AG04450 (cell line): ENCODE data around the gene ARHGAP19. TPM values are rescaled to one million over a fixed set of nuclear protein-coding genes. Genes with fewer than 3 reads are reported as not detected.

Source experiments
- CTCF ChIA-PET: fragments of 300-600, 350-600 bp; formaldehyde crosslinking; extraction: SDS; loops from one replicate; lab custom pipeline; 2022; ENCODE audit warnings: antibody characterized with exemption, inconsistent platforms; lab: Charles Lee
- POLR2A ChIA-PET: fragments of 350-600 bp; formaldehyde crosslinking; extraction: SDS; loops from one replicate; lab custom pipeline; 2021; ENCODE audit warnings: antibody characterized with exemption, inconsistent platforms; lab: Yijun Ruan, JAX
- DNase-seq: peaks from one replicate; pipeline ENCODE4 v3.0.0-alpha.2; 2011; ENCODE audit warnings: low read depth, low spot score
- H3K27ac ChIP-seq: one replicate; pipeline ENCODE4 v1.5.1; 2012; ENCODE audit warnings: low read depth, low read length, control low read depth
- H3K27me3 ChIP-seq: one replicate; pipeline ENCODE4 v1.6.0; 2012; ENCODE audit warnings: low read length; ENCODE audit not compliant: control insufficient read depth, insufficient read depth
- H3K4me3 ChIP-seq: 2 replicates; pipeline ENCODE4 v1.5.1; 2011; ENCODE audit warnings: mild to moderate bottlenecking, low read depth, low read length, control low read depth
- H3K9me3 ChIP-seq: 2 replicates; pipeline ENCODE4 v1.5.1; 2012; ENCODE audit warnings: low read length; ENCODE audit not compliant: control insufficient read depth, insufficient read depth
- CTCF ChIP-seq: IDR thresholded peaks from 2 replicates; pipeline ENCODE4 v1.5.1; 2011; ENCODE audit warnings: low read depth, low read length, control low read depth, inconsistent platforms
- polyA plus RNA-seq: library from polyadenylated mRNA; depleted of rRNA; stranded (reverse); fragments of >200 nt; gene quantifications from 2 replicates; pipeline ENCODE4 v1.2.3, GENCODE V29; 2011

ARHGAP19 gene
- polyA plus RNA-seq, 1 experiment = 8.6 TPM

GRCh38 chr10:97333601-97334369 lies 41.3 kb upstream of the ARHGAP19 start:
- peak overlapping the region; percentile 75 for H3K4me3 ChIP-seq
- H3K9me3 ChIP-seq = no peaks in the 10 kb centered on the region
- peaks cover 30% of the 10 kb centered on the region for H3K27me3 ChIP-seq
- H3K27ac ChIP-seq = peak overlapping the region; percentile 68
- 0 out of 2 replicates have a peak, but pooled peaks have one; percentile 1 for TF ChIP-seq CTCF
- no peak for DNase-seq
- ChIA-PET CTCF (interaction anchor here (0.7 to 2.7 kb wide), 10 partner anchors 10 to 261 kb away, joined by 3 to 35 read pairs (median 8); partner anchors contain the start of gene FRAT1), POLR2A (interaction anchor here (0.6 to 3.3 kb wide), 5 partner anchors 14 to 349 kb away, joined by 3 to 18 read pairs (median 3); partner anchors contain the start of gene FRAT1)

DNA sequence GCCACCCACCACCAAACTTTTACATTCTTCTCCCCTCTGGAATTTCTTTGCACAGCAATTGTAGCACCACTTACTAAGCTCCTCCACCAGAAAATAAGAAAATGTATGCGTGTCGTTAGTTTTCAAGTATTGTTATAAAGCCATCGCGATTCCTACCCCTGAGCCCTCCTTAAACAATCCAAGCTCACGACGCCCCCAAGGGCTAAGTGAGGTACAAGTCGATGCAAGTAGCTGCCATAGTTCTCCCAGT lies 40.8 kb upstream of the ARHGAP19 start:
- Histone ChIP-seq H3K27ac (peak overlapping the region; percentile 87), H3K27me3 (peaks cover 28% of the 10 kb centered on the region), H3K9me3 (no peaks in the 10 kb centered on the region), H3K4me3 (peak overlapping the region; percentile 75)
- TF ChIP-seq CTCF = peak; percentile 23; the same call in 1 of the 2 replicates
- POLR2A ChIA-PET = interaction anchor here (0.6 to 3.3 kb wide), 4 partner anchors 14 to 350 kb away, joined by 3 to 18 read pairs (median 6); partner anchors contain the start of gene FRAT1
- peak; percentile 15 for DNase-seq
- CTCF ChIA-PET = interaction anchor here (0.7 to 2.7 kb wide), 10 partner anchors 10 to 260 kb away, joined by 3 to 35 read pairs (median 8); partner anchors contain the start of gene FRAT1

- peak; percentile 47 for DNase-seq
- ChIA-PET CTCF (interaction anchor here (0.7 to 2.7 kb wide), 11 partner anchors 11 to 681 kb away, joined by 3 to 35 read pairs (median 6); partner anchors contain the start of gene FRAT1), POLR2A (interaction anchor here (1.2 to 3.3 kb wide), 3 partner anchors 13 to 350 kb away, joined by 3 to 18 read pairs (median 8); partner anchors contain the start of gene FRAT1)
- H3K27me3 ChIP-seq = peaks cover 23% of the 10 kb centered on the region
- peak overlapping the region; percentile 75 for H3K4me3 ChIP-seq
- no peaks in the 10 kb centered on the region for H3K9me3 ChIP-seq
- H3K27ac ChIP-seq = peak overlapping the region; percentile 87
- peak; percentile 62 for TF ChIP-seq CTCF
These were observed 40.3 kb upstream of the ARHGAP19 start for GRCh38 chr10:97332591-97333350.

GRCh38 chr10:97331153-97331703 lies 38.8 kb upstream of the ARHGAP19 start:
- ChIA-PET POLR2A (no interaction called here), CTCF (interaction anchor here (0.8 to 2.3 kb wide), 4 partner anchors 12 to 258 kb away, joined by 3 to 13 read pairs (median 5); partner anchors contain the start of gene FRAT1)
- H3K27me3 ChIP-seq = peaks cover 10% of the 10 kb centered on the region
- no peak overlapping the region for H3K27ac ChIP-seq
- no peak for DNase-seq
- no peak for TF ChIP-seq CTCF
- H3K4me3 ChIP-seq = no peak overlapping the region
- no peaks in the 10 kb centered on the region for H3K9me3 ChIP-seq
